ENCODE results near the gene PNPLA3.
"Not testable (repeated sequence)": the region's sequence is repeated elsewhere in the genome, so short reads cannot be mapped to it uniquely, and the experiment has no call there.

PNPLA3 gene

DNA sequence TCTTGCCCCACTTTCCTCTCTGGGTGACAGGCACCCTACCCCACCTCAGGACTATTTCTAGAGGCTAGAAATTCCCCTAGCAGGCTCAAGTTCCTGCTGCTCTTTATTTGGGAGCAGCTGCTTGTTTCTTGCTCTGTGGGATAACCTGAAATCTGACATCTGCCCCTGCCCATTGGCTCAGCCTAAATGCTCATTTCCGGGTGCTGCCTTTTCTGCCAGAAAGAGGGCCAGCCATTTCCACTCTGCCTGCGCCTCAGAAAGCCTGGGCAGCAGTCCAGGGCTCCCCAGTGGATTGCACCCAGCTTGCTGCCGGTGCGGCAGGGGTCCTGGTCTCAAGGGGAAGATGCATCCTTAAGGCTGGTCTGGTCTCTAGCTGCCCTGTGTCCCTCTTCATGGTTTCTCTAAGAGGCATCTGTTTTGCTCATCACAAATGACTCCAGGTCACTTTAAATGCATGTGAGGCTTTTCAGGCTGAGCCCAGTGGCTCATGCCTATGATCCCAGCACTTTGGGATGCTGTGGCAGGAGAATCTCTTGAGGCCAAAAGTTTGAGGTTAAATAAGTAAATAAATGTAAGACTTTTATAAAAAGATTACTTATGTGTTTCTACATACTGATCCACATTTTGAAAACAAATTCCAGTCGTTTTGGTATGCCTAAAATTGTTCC is 21.5 kb upstream of the PNPLA3 start:
- Histone ChIP-seq H3K9me2 (replicated peaks; ENCODE audit: low read depth, low read length) (no peaks in the 10 kb centered on the region), H4K20me1 (ENCODE audit: insufficient read depth, low read length, poor library complexity, severe bottlenecking) (no peaks in the 10 kb centered on the region), H3K9ac (ENCODE audit: low read depth, low read length, poor library complexity, severe bottlenecking) (no peak overlapping the region), H3K9me3 (ENCODE audit: insufficient read depth, low read depth, low read length) (no peaks in the 10 kb centered on the region), H3K4me2 (ENCODE audit: low read depth, low read length, poor library complexity, severe bottlenecking) (no peak overlapping the region), H3K4me1 (ENCODE audit: insufficient read depth, low read length, poor library complexity, severe bottlenecking) (no peaks in the 10 kb centered on the region), H2AFZ (ENCODE audit: low read length) (no peak overlapping the region), H3K36me3 (ENCODE audit: insufficient read depth, low read length) (no peaks in the 10 kb centered on the region), H3K79me2 (ENCODE audit: insufficient read depth, low read length) (no peaks in the 10 kb centered on the region), H3K27me3 (ENCODE audit: insufficient read depth, low read length, poor library complexity, severe bottlenecking) (no peaks in the 10 kb centered on the region), H3K4me3 (ENCODE audit: low read length, poor library complexity, severe bottlenecking) (no peak overlapping the region), H3F3A (ENCODE audit: low read depth) (no peaks in the 10 kb centered on the region)
- TF ChIP-seq, protein P1, sequence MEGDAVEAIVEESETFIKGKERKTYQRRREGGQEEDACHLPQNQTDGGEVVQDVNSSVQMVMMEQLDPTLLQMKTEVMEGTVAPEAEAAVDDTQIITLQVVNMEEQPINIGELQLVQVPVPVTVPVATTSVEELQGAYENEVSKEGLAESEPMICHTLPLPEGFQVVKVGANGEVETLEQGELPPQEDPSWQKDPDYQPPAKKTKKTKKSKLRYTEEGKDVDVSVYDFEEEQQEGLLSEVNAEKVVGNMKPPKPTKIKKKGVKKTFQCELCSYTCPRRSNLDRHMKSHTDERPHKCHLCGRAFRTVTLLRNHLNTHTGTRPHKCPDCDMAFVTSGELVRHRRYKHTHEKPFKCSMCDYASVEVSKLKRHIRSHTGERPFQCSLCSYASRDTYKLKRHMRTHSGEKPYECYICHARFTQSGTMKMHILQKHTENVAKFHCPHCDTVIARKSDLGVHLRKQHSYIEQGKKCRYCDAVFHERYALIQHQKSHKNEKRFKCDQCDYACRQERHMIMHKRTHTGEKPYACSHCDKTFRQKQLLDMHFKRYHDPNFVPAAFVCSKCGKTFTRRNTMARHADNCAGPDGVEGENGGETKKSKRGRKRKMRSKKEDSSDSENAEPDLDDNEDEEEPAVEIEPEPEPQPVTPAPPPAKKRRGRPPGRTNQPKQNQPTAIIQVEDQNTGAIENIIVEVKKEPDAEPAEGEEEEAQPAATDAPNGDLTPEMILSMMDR (conservative IDR thresholded peaks at IDR 0.05; ENCODE audit: low read length), result no peak
- TF ChIP-seq EZH2phosphoT487 (IDR thresholded peaks at IDR 0.05; ENCODE audit: borderline replicate concordance), result no peak

DNA sequence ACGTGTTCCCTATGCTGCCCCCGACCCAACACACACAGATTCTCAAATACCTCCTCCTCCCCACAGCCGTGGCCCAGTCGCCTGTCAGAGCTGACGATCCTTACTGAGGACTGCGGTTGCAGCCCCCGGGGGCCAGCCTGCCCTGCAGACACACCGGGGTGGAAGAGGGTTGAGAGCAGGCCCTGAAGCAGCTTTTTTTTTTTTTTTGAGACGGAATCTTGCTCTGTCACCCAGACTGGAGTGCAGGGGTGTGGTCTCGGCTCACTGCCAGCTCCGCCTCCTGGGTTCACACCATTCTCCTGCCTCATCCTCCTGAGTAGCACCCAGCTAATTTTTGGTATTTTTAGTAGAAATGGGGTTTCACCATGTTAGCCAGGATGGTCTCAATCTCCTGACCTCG is 20.6 kb upstream of the PNPLA3 start:
- H3K36me3 ChIP-seq (ENCODE audit: insufficient read depth, low read length); H3K9me2 ChIP-seq (replicated peaks; ENCODE audit: low read depth, low read length); H3F3A ChIP-seq (ENCODE audit: low read depth); H3K9ac ChIP-seq (ENCODE audit: low read depth, low read length, poor library complexity, severe bottlenecking); H3K27me3 ChIP-seq (ENCODE audit: insufficient read depth, low read length, poor library complexity, severe bottlenecking); H3K4me3 ChIP-seq (ENCODE audit: low read length, poor library complexity, severe bottlenecking); H3K4me2 ChIP-seq (ENCODE audit: low read depth, low read length, poor library complexity, severe bottlenecking); H3K4me1 ChIP-seq (ENCODE audit: insufficient read depth, low read length, poor library complexity, severe bottlenecking); H4K20me1 ChIP-seq (ENCODE audit: insufficient read depth, low read length, poor library complexity, severe bottlenecking); H2AFZ ChIP-seq (ENCODE audit: low read length); H3K9me3 ChIP-seq (ENCODE audit: insufficient read depth, low read depth, low read length); H3K79me2 ChIP-seq (ENCODE audit: insufficient read depth, low read length): not testable (repeated sequence)

DNA sequence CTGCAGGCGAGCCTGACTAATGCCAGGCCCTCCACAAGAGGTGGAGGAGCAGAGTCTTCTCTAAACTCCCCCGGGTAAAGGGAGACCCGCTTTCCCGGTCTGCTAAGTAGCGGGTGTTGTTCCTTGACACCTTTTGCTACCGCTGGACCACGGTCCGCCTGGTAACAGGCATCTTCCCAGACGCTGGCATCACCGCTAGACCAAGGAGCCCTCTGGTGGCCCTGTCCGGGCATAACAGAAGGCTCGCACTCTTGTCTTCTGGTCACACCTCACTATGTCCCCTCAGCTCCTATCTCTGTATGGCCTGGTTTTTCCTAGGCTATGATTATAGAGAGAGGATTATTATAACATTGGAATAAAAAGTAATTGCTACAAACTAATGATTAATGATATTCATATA is 19.2 kb upstream of the PNPLA3 start:
- H2AFZ ChIP-seq (ENCODE audit: low read length); H3K36me3 ChIP-seq (ENCODE audit: insufficient read depth, low read length); H3K4me2 ChIP-seq (ENCODE audit: low read depth, low read length, poor library complexity, severe bottlenecking); H3K79me2 ChIP-seq (ENCODE audit: insufficient read depth, low read length); H3K9me2 ChIP-seq (replicated peaks; ENCODE audit: low read depth, low read length); H4K20me1 ChIP-seq (ENCODE audit: insufficient read depth, low read length, poor library complexity, severe bottlenecking); H3K9me3 ChIP-seq (ENCODE audit: insufficient read depth, low read depth, low read length); H3K4me3 ChIP-seq (ENCODE audit: low read length, poor library complexity, severe bottlenecking); H3F3A ChIP-seq (ENCODE audit: low read depth); H3K4me1 ChIP-seq (ENCODE audit: insufficient read depth, low read length, poor library complexity, severe bottlenecking); H3K27me3 ChIP-seq (ENCODE audit: insufficient read depth, low read length, poor library complexity, severe bottlenecking); H3K9ac ChIP-seq (ENCODE audit: low read depth, low read length, poor library complexity, severe bottlenecking): not testable (repeated sequence)
- TF ChIP-seq, protein P1 (conservative IDR thresholded peaks at IDR 0.05; ENCODE audit: low read length), result peak; percentile 37

DNA sequence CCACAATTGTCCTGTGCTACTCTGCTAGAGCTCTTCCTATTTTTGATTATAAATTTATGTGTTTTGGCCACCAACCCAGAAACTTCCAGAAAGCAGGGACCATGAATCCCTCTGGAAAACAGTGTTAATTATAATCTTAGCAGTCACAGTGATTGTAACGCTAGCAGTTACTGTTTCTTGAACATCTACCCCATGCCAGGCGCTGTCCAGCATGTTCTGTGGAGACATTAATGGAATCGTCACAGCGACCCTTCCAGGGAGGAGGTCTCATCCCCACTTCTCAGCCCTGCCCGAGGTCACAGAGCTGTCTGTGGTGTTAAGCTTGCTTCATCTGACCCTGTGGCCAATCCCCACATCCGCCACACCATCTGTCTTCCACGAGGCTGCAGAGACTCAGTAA is 17.9 kb upstream of the PNPLA3 start:
- Histone ChIP-seq H2AFZ (ENCODE audit: low read length) (no peak overlapping the region), H3K79me2 (ENCODE audit: insufficient read depth, low read length) (no peaks in the 10 kb centered on the region)

More for the DNA sequence above, 17.9 kb upstream of the PNPLA3 start:
- H3K4me2 ChIP-seq (ENCODE audit: low read depth, low read length, poor library complexity, severe bottlenecking), result no peak overlapping the region
- H3K9me2 ChIP-seq (replicated peaks; ENCODE audit: low read depth, low read length), result no peaks in the 10 kb centered on the region
- no peaks in the 10 kb centered on the region for H3K9me3 ChIP-seq (ENCODE audit: insufficient read depth, low read depth, low read length)
- no peaks in the 10 kb centered on the region for H3K27me3 ChIP-seq (ENCODE audit: insufficient read depth, low read length, poor library complexity, severe bottlenecking)
- no peaks in the 10 kb centered on the region for H3K4me1 ChIP-seq (ENCODE audit: insufficient read depth, low read length, poor library complexity, severe bottlenecking)
- no peaks in the 10 kb centered on the region for H3K36me3 ChIP-seq (ENCODE audit: insufficient read depth, low read length)
- TF ChIP-seq EZH2phosphoT487 (IDR thresholded peaks at IDR 0.05; ENCODE audit: borderline replicate concordance), result no peak
- TF ChIP-seq, protein P1 (conservative IDR thresholded peaks at IDR 0.05; ENCODE audit: low read length), result no peak
- H3F3A ChIP-seq (ENCODE audit: low read depth), result no peaks in the 10 kb centered on the region
- H4K20me1 ChIP-seq (ENCODE audit: insufficient read depth, low read length, poor library complexity, severe bottlenecking), result no peaks in the 10 kb centered on the region
- no peak overlapping the region for H3K9ac ChIP-seq (ENCODE audit: low read depth, low read length, poor library complexity, severe bottlenecking)
- no peak overlapping the region for H3K4me3 ChIP-seq (ENCODE audit: low read length, poor library complexity, severe bottlenecking)

All from Loucy (cell line).